Astrocyte of the spinal cord (primary cell): Measurements from ENCODE around the gene WDR45B.

Experiments used
- DNase-seq: peaks from one replicate; pipeline ENCODE4 v3.0.0; 2011; ENCODE audit warnings: low read depth, low spot score
- H3K4me3 ChIP-seq: 2 replicates; pipeline ENCODE4 v1.5.1; 2011; ENCODE audit warnings: low read depth, mild to moderate bottlenecking, low read length, moderate library complexity
- CTCF ChIP-seq: IDR thresholded peaks from 2 replicates; pipeline ENCODE4 v1.5.1; 2012; ENCODE audit warnings: low read depth, mild to moderate bottlenecking, low read length, inconsistent platforms
- in situ Hi-C: cut with HindIII; loops from 2 replicates; pipeline ENCODE4 v1.10.0; 2017; ENCODE audit warnings: low sequenced_read_pairs

WDR45B gene

GRCh38 chr17:82619211-82619610 lies 29.0 kb downstream of the WDR45B start:
- no peak overlapping the region for H3K4me3 ChIP-seq
- in situ Hi-C loops, result no loop called here
- DNase-seq, result no peak
- no peak for TF ChIP-seq CTCF

GRCh38 chr17:82616021-82616711 lies 32.1 kb downstream of the WDR45B start:
- TF ChIP-seq CTCF, result no peak
- H3K4me3 ChIP-seq, result no peak overlapping the region
- in situ Hi-C loops, result no loop called here
- no peak for DNase-seq

- peak; percentile 19 for TF ChIP-seq CTCF
These were observed 32.9 kb downstream of the WDR45B start for GRCh38 chr17:82615084-82616020.

GRCh38 chr17:82614095-82614631 lies 34.1 kb downstream of the WDR45B start:
- no peak for DNase-seq
- in situ Hi-C loops, result no loop called here
- no peak overlapping the region for H3K4me3 ChIP-seq
- TF ChIP-seq CTCF, result no peak

More at GRCh38 chr17:82615084-82616020, 32.9 kb downstream of the WDR45B start:
- no peak for DNase-seq
- no peak overlapping the region for H3K4me3 ChIP-seq
- in situ Hi-C loops, result no loop called here

GRCh38 chr17:82613283-82614094 lies 34.8 kb downstream of the WDR45B start:
- TF ChIP-seq CTCF, result no peak
- in situ Hi-C loops, result no loop called here
- DNase-seq, result no peak
- H3K4me3 ChIP-seq, result no peak overlapping the region
